Measurements from ENCODE around the gene SCAF1.

DNA sequence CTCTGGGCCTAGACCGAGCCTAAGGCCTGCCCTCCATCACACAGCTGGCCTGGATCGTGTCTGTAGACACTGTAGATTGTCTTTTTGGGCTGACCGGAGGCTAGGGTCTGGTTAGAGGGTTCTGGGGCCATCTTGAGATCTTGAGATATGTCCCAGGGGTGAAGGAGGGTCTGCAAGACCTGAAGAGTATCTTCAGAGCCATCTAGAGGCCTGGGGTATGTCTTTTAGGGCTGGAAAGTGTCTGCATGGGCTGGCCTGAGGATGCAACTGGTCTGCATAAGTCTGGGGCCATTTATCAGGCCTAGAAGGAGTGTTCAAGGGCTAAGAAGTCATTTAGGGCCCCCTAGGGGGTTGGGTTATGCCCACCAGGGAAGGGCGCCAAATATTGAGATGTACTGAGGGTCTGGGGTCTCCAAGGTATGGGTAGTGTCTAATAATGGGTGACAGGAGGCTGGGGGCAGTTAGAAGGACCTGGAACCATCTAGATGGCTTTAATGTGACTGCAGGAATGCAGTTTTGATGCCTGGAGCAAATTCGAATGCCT, 555 bp downstream of the SCAF1 start:
- no peak for TF ChIP-seq POLR2A (IDR thresholded peaks at IDR 0.05)
- TF ChIP-seq, protein P1, sequence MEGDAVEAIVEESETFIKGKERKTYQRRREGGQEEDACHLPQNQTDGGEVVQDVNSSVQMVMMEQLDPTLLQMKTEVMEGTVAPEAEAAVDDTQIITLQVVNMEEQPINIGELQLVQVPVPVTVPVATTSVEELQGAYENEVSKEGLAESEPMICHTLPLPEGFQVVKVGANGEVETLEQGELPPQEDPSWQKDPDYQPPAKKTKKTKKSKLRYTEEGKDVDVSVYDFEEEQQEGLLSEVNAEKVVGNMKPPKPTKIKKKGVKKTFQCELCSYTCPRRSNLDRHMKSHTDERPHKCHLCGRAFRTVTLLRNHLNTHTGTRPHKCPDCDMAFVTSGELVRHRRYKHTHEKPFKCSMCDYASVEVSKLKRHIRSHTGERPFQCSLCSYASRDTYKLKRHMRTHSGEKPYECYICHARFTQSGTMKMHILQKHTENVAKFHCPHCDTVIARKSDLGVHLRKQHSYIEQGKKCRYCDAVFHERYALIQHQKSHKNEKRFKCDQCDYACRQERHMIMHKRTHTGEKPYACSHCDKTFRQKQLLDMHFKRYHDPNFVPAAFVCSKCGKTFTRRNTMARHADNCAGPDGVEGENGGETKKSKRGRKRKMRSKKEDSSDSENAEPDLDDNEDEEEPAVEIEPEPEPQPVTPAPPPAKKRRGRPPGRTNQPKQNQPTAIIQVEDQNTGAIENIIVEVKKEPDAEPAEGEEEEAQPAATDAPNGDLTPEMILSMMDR (IDR thresholded peaks at IDR 0.05), result no peak

All from body of pancreas (tissue), 4 donors.